Esophagus squamous epithelium (tissue), 4 donors: ENCODE results near the gene SEC61A2.

Experiments
- CTCF ChIP-seq, 6 experiments: fragments of 450-650 bp in 4 of 6; fragments of 200-600 bp in 2 of 6; sonication (generic) in 2 of 6; IDR thresholded peaks; one replicate each; pipeline ENCODE4 v1.5.1; 2016 to 2019; ENCODE audit warnings: antibody characterized with exemption in 6 of 6, mild to moderate bottlenecking in 4 of 6, moderate library complexity in 4 of 6
- POLR2A ChIP-seq, 4 donors: fragments of 450-650 bp; IDR thresholded peaks; one replicate each; pipeline ENCODE4 v1.6.1; 2017; ENCODE audit warnings: antibody characterized with exemption in 4 of 4, mild to moderate bottlenecking in 4 of 4, moderate library complexity in 3 of 4

- TF ChIP-seq CTCF (IDR thresholded peaks at IDR 0.05) (no peak), POLR2A (IDR thresholded peaks at IDR 0.05) (no peak)
Measured at GRCh38 chr10:12107781-12108180, 21.7 kb upstream of the SEC61A2 start.
